NB4 (cell line): ENCODE results near the gene KCNAB1.

Source experiments
- CTCF ChIP-seq: IDR thresholded peaks from one replicate; pipeline ENCODE4 v1.5.1; 2012; ENCODE audit warnings: low read depth, low read length
- MYC ChIP-seq: IDR thresholded peaks from 2 replicates; pipeline ENCODE4 v1.6.1; 2011; ENCODE audit warnings: low read depth, low read length
- POLR2A ChIP-seq: IDR thresholded peaks from 2 replicates; pipeline ENCODE4 v1.6.1; 2011; ENCODE audit warnings: mild to moderate bottlenecking; ENCODE audit not compliant: insufficient read length; ENCODE audit errors: extremely low read depth
- TF ChIP-seq, protein P1 (sequence below): IDR thresholded peaks from 2 replicates; pipeline ENCODE4 v1.6.1; 2011; ENCODE audit warnings: low read depth, low read length

DNA sequence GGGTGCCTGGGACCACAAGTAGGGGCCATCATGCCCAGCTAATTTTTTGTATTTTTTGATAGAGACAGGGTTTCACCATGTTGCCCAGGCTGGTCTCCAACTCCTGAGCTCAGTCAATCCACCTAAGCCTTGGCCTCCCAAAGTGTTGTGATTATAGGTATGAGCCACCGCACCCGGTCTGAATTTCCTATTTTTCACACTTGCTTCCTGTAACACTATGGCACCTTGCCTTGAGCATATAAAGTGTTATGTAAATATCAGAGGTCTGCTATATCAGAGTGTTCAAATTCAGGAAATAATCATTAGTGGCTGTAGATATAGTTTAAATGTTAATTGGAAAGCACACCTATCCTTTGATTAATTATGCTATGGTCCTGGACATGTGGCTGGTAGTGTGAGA, 165.2 kb downstream of the KCNAB1 start:
- no peak for TF ChIP-seq CTCF
- TF ChIP-seq, protein P1, sequence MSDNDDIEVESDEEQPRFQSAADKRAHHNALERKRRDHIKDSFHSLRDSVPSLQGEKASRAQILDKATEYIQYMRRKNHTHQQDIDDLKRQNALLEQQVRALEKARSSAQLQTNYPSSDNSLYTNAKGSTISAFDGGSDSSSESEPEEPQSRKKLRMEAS, result no peak
- TF ChIP-seq POLR2A, result no peak
- TF ChIP-seq MYC, result no peak
